ENCODE data around the gene SERPINE3.

DNA sequence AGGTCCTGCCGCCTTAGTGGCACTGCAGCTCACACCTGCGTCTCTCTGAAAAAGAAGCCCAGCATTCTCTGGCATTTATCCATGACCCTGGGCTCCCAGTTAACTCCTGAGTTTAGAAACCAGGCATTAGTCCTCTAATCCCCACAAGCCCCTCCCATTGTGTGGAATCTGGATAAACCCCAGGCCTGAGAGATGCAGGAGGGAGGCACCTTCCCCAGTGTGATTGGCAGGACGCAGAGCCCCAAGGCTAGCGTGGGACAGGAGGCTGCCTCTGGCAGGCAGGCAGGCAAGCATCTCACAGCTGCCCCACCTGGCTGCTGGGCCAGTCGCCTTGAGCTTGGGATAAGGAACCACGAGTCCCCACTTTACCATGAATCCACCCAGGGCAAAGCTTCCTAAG, 11.0 kb upstream of the SERPINE3 start:
- TF ChIP-seq, protein P1, sequence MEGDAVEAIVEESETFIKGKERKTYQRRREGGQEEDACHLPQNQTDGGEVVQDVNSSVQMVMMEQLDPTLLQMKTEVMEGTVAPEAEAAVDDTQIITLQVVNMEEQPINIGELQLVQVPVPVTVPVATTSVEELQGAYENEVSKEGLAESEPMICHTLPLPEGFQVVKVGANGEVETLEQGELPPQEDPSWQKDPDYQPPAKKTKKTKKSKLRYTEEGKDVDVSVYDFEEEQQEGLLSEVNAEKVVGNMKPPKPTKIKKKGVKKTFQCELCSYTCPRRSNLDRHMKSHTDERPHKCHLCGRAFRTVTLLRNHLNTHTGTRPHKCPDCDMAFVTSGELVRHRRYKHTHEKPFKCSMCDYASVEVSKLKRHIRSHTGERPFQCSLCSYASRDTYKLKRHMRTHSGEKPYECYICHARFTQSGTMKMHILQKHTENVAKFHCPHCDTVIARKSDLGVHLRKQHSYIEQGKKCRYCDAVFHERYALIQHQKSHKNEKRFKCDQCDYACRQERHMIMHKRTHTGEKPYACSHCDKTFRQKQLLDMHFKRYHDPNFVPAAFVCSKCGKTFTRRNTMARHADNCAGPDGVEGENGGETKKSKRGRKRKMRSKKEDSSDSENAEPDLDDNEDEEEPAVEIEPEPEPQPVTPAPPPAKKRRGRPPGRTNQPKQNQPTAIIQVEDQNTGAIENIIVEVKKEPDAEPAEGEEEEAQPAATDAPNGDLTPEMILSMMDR (IDR thresholded peaks at IDR 0.05; ENCODE audit: low read depth, low read length, missing input control) = no peak
- TF ChIP-seq EGR1 (IDR thresholded peaks at IDR 0.05; ENCODE audit: low read depth in 2 of 2) (no peak), ATF3 (IDR thresholded peaks at IDR 0.05) (no peak), JUND (IDR thresholded peaks at IDR 0.05) (no peak), HNF4A (conservative IDR thresholded peaks at IDR 0.05) (no peak), TAF1 (conservative IDR thresholded peaks at IDR 0.05) (no peak), YY1 (IDR thresholded peaks at IDR 0.05) (no peak), FOXA1 (IDR thresholded peaks at IDR 0.05) (no peak)
- TF ChIP-seq, protein P2, sequence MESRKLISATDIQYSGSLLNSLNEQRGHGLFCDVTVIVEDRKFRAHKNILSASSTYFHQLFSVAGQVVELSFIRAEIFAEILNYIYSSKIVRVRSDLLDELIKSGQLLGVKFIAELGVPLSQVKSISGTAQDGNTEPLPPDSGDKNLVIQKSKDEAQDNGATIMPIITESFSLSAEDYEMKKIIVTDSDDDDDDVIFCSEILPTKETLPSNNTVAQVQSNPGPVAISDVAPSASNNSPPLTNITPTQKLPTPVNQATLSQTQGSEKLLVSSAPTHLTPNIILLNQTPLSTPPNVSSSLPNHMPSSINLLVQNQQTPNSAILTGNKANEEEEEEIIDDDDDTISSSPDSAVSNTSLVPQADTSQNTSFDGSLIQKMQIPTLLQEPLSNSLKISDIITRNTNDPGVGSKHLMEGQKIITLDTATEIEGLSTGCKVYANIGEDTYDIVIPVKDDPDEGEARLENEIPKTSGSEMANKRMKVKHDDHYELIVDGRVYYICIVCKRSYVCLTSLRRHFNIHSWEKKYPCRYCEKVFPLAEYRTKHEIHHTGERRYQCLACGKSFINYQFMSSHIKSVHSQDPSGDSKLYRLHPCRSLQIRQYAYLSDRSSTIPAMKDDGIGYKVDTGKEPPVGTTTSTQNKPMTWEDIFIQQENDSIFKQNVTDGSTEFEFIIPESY (IDR thresholded peaks at IDR 0.05) = no peak
- TF ChIP-seq, protein P3, sequence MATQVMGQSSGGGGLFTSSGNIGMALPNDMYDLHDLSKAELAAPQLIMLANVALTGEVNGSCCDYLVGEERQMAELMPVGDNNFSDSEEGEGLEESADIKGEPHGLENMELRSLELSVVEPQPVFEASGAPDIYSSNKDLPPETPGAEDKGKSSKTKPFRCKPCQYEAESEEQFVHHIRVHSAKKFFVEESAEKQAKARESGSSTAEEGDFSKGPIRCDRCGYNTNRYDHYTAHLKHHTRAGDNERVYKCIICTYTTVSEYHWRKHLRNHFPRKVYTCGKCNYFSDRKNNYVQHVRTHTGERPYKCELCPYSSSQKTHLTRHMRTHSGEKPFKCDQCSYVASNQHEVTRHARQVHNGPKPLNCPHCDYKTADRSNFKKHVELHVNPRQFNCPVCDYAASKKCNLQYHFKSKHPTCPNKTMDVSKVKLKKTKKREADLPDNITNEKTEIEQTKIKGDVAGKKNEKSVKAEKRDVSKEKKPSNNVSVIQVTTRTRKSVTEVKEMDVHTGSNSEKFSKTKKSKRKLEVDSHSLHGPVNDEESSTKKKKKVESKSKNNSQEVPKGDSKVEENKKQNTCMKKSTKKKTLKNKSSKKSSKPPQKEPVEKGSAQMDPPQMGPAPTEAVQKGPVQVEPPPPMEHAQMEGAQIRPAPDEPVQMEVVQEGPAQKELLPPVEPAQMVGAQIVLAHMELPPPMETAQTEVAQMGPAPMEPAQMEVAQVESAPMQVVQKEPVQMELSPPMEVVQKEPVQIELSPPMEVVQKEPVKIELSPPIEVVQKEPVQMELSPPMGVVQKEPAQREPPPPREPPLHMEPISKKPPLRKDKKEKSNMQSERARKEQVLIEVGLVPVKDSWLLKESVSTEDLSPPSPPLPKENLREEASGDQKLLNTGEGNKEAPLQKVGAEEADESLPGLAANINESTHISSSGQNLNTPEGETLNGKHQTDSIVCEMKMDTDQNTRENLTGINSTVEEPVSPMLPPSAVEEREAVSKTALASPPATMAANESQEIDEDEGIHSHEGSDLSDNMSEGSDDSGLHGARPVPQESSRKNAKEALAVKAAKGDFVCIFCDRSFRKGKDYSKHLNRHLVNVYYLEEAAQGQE (IDR thresholded peaks at IDR 0.05) = no peak
